Calu3 (cell line): ENCODE measurements around the gene SIRPA. TPM values are rescaled to one million over a fixed set of nuclear protein-coding genes. Genes with fewer than 3 reads are reported as not detected.

Experiments used
- BruUV-seq: library from RNA; stranded (reverse); fragments of 400-500 nt; replicated peaks from 2 replicates; lab custom pipeline; 2021; lab: Mats Ljungman, UMichigan
- CTCF ChIA-PET: fragments of 300-600 bp; sonication (Branson Sonifier 250); formaldehyde crosslinking; loops from one replicate; lab custom pipeline; 2022; ENCODE audit warnings: antibody characterized with exemption; lab: Charles Lee
- DNase-seq: peaks from one replicate; pipeline ENCODE4 v3.0.0; 2022
- H3K27ac Mint-ChIP-seq: one replicate; pipeline ENCODE4 v1.8.0; 2022; ENCODE audit warnings: mixed read lengths; ENCODE audit not compliant: unreplicated experiment
- H3K27me3 Mint-ChIP-seq: one replicate; pipeline ENCODE4 v1.8.0; 2022; ENCODE audit warnings: mixed read lengths; ENCODE audit not compliant: unreplicated experiment
- H3K36me3 Mint-ChIP-seq: one replicate; pipeline ENCODE4 v1.8.0; 2022; ENCODE audit warnings: mild to moderate bottlenecking, moderate library complexity, mixed read lengths; ENCODE audit not compliant: insufficient read depth, unreplicated experiment
- H3K4me1 Mint-ChIP-seq: one replicate; pipeline ENCODE4 v1.8.0; 2022; ENCODE audit warnings: mild to moderate bottlenecking, low read depth, mixed read lengths; ENCODE audit not compliant: unreplicated experiment
- H3K4me3 Mint-ChIP-seq: one replicate; pipeline ENCODE4 v1.8.0; 2022; ENCODE audit warnings: mild to moderate bottlenecking, low read depth, moderate library complexity, mixed read lengths; ENCODE audit not compliant: unreplicated experiment
- H3K9me3 Mint-ChIP-seq: one replicate; pipeline ENCODE4 v1.8.0; 2022; ENCODE audit warnings: low read depth, mixed read lengths; ENCODE audit not compliant: unreplicated experiment
- CTCF ChIP-seq: fragments of 200-600 bp; IDR thresholded peaks from one replicate; pipeline ENCODE4 v1.8.0; 2022; ENCODE audit warnings: antibody characterized with exemption; ENCODE audit not compliant: unreplicated experiment
- intact Hi-C: fragments of 100-400 bp; cut with micrococcal nuclease; formaldehyde crosslinking; loops from one replicate; pipeline ENCODE4 v1.10.0; 2022; ENCODE audit not compliant: unreplicated experiment
- total RNA-seq: library from RNA; stranded (reverse); gene quantifications from 2 replicates; pipeline ENCODE4 v1.2.3, GENCODE V29; 2022

Gene SIRPA
- total RNA-seq, 1 experiment from 2014 or later: 24.0 TPM

- H3K4me1 Mint-ChIP-seq: no peaks in the 10 kb centered on the region
- no peak overlapping the region for H3K27ac Mint-ChIP-seq
- intact Hi-C loops: no loop called here
- no peak for DNase-seq
- no peak overlapping the region for H3K4me3 Mint-ChIP-seq
- no peak for TF ChIP-seq CTCF
- CTCF ChIA-PET: no interaction called here
- no TSS peak for BruUV-seq
- no peaks in the 10 kb centered on the region for H3K36me3 Mint-ChIP-seq
- no peaks in the 10 kb centered on the region for H3K27me3 Mint-ChIP-seq
- no peaks in the 10 kb centered on the region for H3K9me3 Mint-ChIP-seq
Measured at GRCh38 chr20:1861996-1862662, 33.1 kb upstream of the SIRPA start.

- CTCF ChIA-PET: no interaction called here
- no peak for TF ChIP-seq CTCF
- Mint-ChIP-seq H3K27ac (no peak overlapping the region), H3K4me3 (no peak overlapping the region), H3K27me3 (no peaks in the 10 kb centered on the region), H3K4me1 (no peaks in the 10 kb centered on the region), H3K36me3 (no peaks in the 10 kb centered on the region), H3K9me3 (no peaks in the 10 kb centered on the region)
- DNase-seq: no peak
- no TSS peak for BruUV-seq
- intact Hi-C loops: no loop called here
Measured at GRCh38 chr20:1862663-1863053, 32.5 kb upstream of the SIRPA start.

- Mint-ChIP-seq H3K36me3 (no peaks in the 10 kb centered on the region), H3K4me1 (no peaks in the 10 kb centered on the region), H3K4me3 (no peak overlapping the region), H3K27me3 (no peaks in the 10 kb centered on the region), H3K27ac (no peak overlapping the region), H3K9me3 (no peaks in the 10 kb centered on the region)
- no peak for TF ChIP-seq CTCF
- CTCF ChIA-PET: no interaction called here
- BruUV-seq: no TSS peak
- intact Hi-C loops: no loop called here
- no peak for DNase-seq
Measured at GRCh38 chr20:1863296-1863695, 31.9 kb upstream of the SIRPA start.

- no peak overlapping the region for H3K4me3 Mint-ChIP-seq
- no peaks in the 10 kb centered on the region for H3K4me1 Mint-ChIP-seq
- TF ChIP-seq CTCF: no peak
- H3K9me3 Mint-ChIP-seq: no peaks in the 10 kb centered on the region
- DNase-seq: no peak
- CTCF ChIA-PET: interaction anchor here (0.6 kb wide), 1 partner anchor 108 kb away, joined by 3 read pairs; no protein-coding TSS in a partner anchor
- no peaks in the 10 kb centered on the region for H3K27me3 Mint-ChIP-seq
- no TSS peak for BruUV-seq
- intact Hi-C loops: no loop called here
- no peaks in the 10 kb centered on the region for H3K36me3 Mint-ChIP-seq
- H3K27ac Mint-ChIP-seq: no peak overlapping the region
Measured at GRCh38 chr20:1866834-1867233, 28.4 kb upstream of the SIRPA start.
